Endothelial cell of umbilical vein (primary cell): ENCODE data around the gene DHDH. TPM values are rescaled to one million over a fixed set of nuclear protein-coding genes. Genes with fewer than 3 reads are reported as not detected.

Source experiments
- BruUV-seq: library from RNA; stranded (reverse); fragments of 400-500 nt; replicated peaks from 2 replicates; lab custom pipeline; 2021; lab: Mats Ljungman, UMichigan
- CTCF ChIA-PET: fragments of 300-600, 350-600 bp; sonication (Branson Sonifier 250); formaldehyde crosslinking; loops from one replicate; lab custom pipeline; 2021; ENCODE audit warnings: antibody characterized with exemption, inconsistent platforms; lab: Charles Lee
- POLR2A ChIA-PET: fragments of 300-600, 350-600 bp; sonication (Branson Sonifier 250); formaldehyde crosslinking; loops from one replicate; lab custom pipeline; 2021; ENCODE audit warnings: antibody characterized with exemption, inconsistent platforms; lab: Charles Lee
- DNase-seq: peaks from one replicate; pipeline ENCODE4 v3.0.0-alpha.2; 2011; ENCODE audit warnings: low read depth, low spot score
- FAIRE-seq: peaks from 2 replicates; lab custom pipeline; 2011; peaks lifted over from hg19 to GRCh38; lab: Jason Lieb, UNC
- H2AFZ ChIP-seq: 2 replicates; pipeline ENCODE4 v1.6.0; 2012; ENCODE audit warnings: low read depth, low read length, control low read depth, inconsistent platforms
- H3K27ac ChIP-seq: 2 replicates; pipeline ENCODE4 v1.5.1; 2011; ENCODE audit warnings: low read depth, mild to moderate bottlenecking, control low read depth, low read length, moderate library complexity; ENCODE audit not compliant: insufficient read depth
- H3K27me3 ChIP-seq, 2 experiments: 2 replicates each; pipeline versions ENCODE4 v1.6.0 to v1.6.1; 2011; ENCODE audit warnings: low read length in 2 of 2, mixed read lengths in 1 of 2; ENCODE audit not compliant: control insufficient read depth in 2 of 2, insufficient read depth in 2 of 2
- H3K36me3 ChIP-seq, 2 experiments: 2 replicates in 1 of 2; 3 replicates in 1 of 2; pipeline ENCODE4 v1.5.1; 2011; ENCODE audit warnings: low read length in 2 of 2, mild to moderate bottlenecking in 1 of 2, moderate library complexity in 1 of 2; ENCODE audit not compliant: control insufficient read depth in 2 of 2, insufficient read depth in 2 of 2; ENCODE audit errors: extremely low read depth in 1 of 2
- H3K4me1 ChIP-seq: 3 replicates; pipeline ENCODE4 v1.5.1; 2011; ENCODE audit warnings: mild to moderate bottlenecking, low read length; ENCODE audit not compliant: control insufficient read depth, insufficient read depth; ENCODE audit errors: extremely low read depth
- H3K4me2 ChIP-seq: 2 replicates; pipeline ENCODE4 v1.6.1; 2011; ENCODE audit warnings: low read length, control low read depth, mixed read lengths; ENCODE audit not compliant: insufficient read depth
- H3K4me3 ChIP-seq, 3 experiments: fragments of 200-600 bp in 1 of 3; sonication (generic), shearing (Covaris generic) in 1 of 3; replicated peaks in 1 of 3; 2 replicates each; pipeline ENCODE4 v1.5.1; 2011 to 2016; ENCODE audit warnings: control low read depth in 3 of 3, low read length in 3 of 3, mild to moderate bottlenecking in 2 of 3, inconsistent platforms in 1 of 3, low read depth in 1 of 3, moderate library complexity in 1 of 3; ENCODE audit not compliant: insufficient read depth in 1 of 3
- H3K79me2 ChIP-seq: 2 replicates; pipeline ENCODE4 v1.6.0; 2012; ENCODE audit warnings: low read length, inconsistent platforms; ENCODE audit not compliant: control insufficient read depth, insufficient read depth
- H3K9ac ChIP-seq: replicated peaks from 2 replicates; pipeline ENCODE3; 2011; ENCODE audit warnings: low read length, control low read depth; ENCODE audit not compliant: insufficient read depth; ENCODE audit errors: extremely low read depth
- H3K9me1 ChIP-seq: replicated peaks from 3 replicates; pipeline ENCODE4 v1.6.0; 2011; ENCODE audit warnings: mild to moderate bottlenecking, low read length; ENCODE audit not compliant: control insufficient read depth, insufficient read depth; ENCODE audit errors: extremely low read depth
- H3K9me3 ChIP-seq: replicated peaks from 2 replicates; pipeline ENCODE4 v1.5.1; 2012; ENCODE audit warnings: low read length, inconsistent platforms; ENCODE audit not compliant: control insufficient read depth, insufficient read depth
- H4K20me1 ChIP-seq: replicated peaks from 2 replicates; pipeline ENCODE3; 2011; ENCODE audit warnings: mild to moderate bottlenecking, low read length; ENCODE audit not compliant: control insufficient read depth, insufficient read depth; ENCODE audit errors: extremely low read depth
- EZH2 ChIP-seq: IDR thresholded peaks from 2 replicates; pipeline ENCODE4 v1.6.1; 2012; ENCODE audit warnings: borderline replicate concordance, low read depth, mild to moderate bottlenecking, moderate library complexity, low read length, inconsistent platforms; ENCODE audit not compliant: severe bottlenecking
- FOS ChIP-seq: IDR thresholded peaks from 2 replicates; pipeline ENCODE4 v1.6.1; 2011; ENCODE audit warnings: mild to moderate bottlenecking, low read length, moderate library complexity, borderline replicate concordance; ENCODE audit not compliant: insufficient read depth
- GATA2 ChIP-seq: IDR thresholded peaks from 2 replicates; pipeline ENCODE4 v1.7.0; 2011; ENCODE audit warnings: low read depth, mild to moderate bottlenecking, moderate library complexity, mixed read lengths, low read length; ENCODE audit not compliant: insufficient read length, insufficient read depth
- JUN ChIP-seq: IDR thresholded peaks from 2 replicates; pipeline ENCODE4 v1.6.1; 2011; ENCODE audit warnings: borderline replicate concordance, low read depth; ENCODE audit not compliant: insufficient read length, insufficient read depth
- MAX ChIP-seq: IDR thresholded peaks from 2 replicates; pipeline ENCODE4 v1.6.1; 2011; ENCODE audit not compliant: insufficient read depth, insufficient read length
- MYC ChIP-seq: IDR thresholded peaks from one replicate; pipeline ENCODE4 v1.6.1; 2011; ENCODE audit warnings: mild to moderate bottlenecking, low read depth, low read length
- POLR2A ChIP-seq: IDR thresholded peaks from 2 replicates; pipeline ENCODE4 v1.6.1; 2012; ENCODE audit warnings: low read depth, mild to moderate bottlenecking, control low read depth, low read length
- POLR2AphosphoS5 ChIP-seq: IDR thresholded peaks from 2 replicates; pipeline ENCODE4 v1.6.1; 2012; ENCODE audit warnings: low read depth, mild to moderate bottlenecking, control low read depth, low read length, moderate library complexity; ENCODE audit not compliant: insufficient read depth
- dilution Hi-C: fragments of 300-500 bp; cut with MboI; formaldehyde crosslinking; loops from one replicate; pipeline ENCODE4 v1.15.0; 2019; ENCODE audit warnings: low sequenced_read_pairs; ENCODE audit not compliant: extremely low pct_ligation_motif_present
- intact Hi-C: fragments of 100-400 bp; cut with micrococcal nuclease; formaldehyde crosslinking; loops from one replicate; pipeline ENCODE4 v1.10.0; 2022
- polyA plus RNA-seq, 4 experiments: library from polyadenylated mRNA; depleted of rRNA in 3 of 4; stranded (reverse) in 3 of 4; unstranded in 1 of 4; fragments of >200 nt; gene quantifications; 2 replicates each; pipeline versions ENCODE4 v1.2.1 to v1.2.3, GENCODE V29; 2011 to 2012; ENCODE audit warnings: missing spikeins in 1 of 4
- total RNA-seq: library from RNA; stranded (reverse); gene quantifications from 2 replicates; pipeline ENCODE4 v1.2.3, GENCODE V29; 2021
- TF ChIP-seq, protein P1 (sequence below), 2 donors: IDR thresholded peaks; 1 replicate in 1 of 2; 2 replicates in 1 of 2; pipeline ENCODE4 v1.5.1; 2011; ENCODE audit warnings: low read length in 2 of 2, mild to moderate bottlenecking in 2 of 2, moderate library complexity in 2 of 2, control low read depth in 1 of 2, inconsistent platforms in 1 of 2, low read depth in 1 of 2; ENCODE audit not compliant: insufficient read depth in 1 of 2; ENCODE audit errors: extremely low read depth in 1 of 2

Gene DHDH
- total and polyA plus RNA-seq, 2 donors (not counting 3 experiments of a cell fraction or from before 2014, with no cell fraction given), result not detected

DNA sequence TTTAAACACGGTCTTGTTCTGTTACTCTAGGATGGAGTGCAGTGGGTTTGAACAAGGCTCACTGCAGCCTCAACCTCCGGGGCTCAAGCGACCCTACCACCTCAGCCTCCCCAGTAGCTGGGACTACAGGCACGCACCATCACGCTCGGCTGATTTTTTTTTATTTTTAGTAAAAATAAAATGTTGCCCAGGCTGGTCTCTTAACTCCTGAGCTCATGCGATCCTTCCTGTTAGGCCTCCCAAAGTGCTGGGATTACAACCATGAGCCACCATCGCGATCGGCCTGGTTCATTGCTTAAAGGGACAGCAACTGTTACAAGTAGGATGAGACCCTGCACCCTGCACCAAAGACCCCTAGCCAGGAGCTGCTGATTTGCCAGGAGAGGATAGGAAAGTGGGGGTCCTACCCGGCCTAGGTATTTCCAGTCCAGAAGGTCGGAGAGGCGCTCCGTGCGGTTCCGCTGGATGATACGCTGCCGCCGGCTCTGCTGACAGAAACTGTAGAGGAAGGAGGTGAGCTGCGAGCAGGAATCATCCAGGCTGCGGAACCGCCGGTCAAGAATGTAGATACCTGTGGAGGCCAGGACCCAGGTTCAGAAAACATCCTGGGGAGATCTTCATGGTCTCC is 36.8 kb downstream of the DHDH start:
- Histone ChIP-seq H3K9me1 (no peaks in the 10 kb centered on the region), H3K36me3 (peaks cover 5 to 18% of the 10 kb centered on the region in 2 experiments), H3K4me2 (no peak overlapping the region), H3K27ac (no peak overlapping the region), H3K4me3 (no peak overlapping the region), H3K27me3 (no peaks in the 10 kb centered on the region), H3K79me2 (peaks cover 15% of the 10 kb centered on the region), H4K20me1 (peaks cover 3% of the 10 kb centered on the region), H3K4me1 (no peaks in the 10 kb centered on the region), H3K9me3 (no peaks in the 10 kb centered on the region), H2AFZ (no peak overlapping the region), H3K9ac (no peak overlapping the region)
- FAIRE-seq (no peak), DNase-seq (no peak)
- ChIA-PET POLR2A (interaction anchor here (0.5 to 1.6 kb wide), 5 partner anchors 11 to 370 kb away, joined by 3 to 6 read pairs (median 3); partner anchors contain the start of gene PPP1R15A), CTCF (interaction anchor here (0.6 to 3.8 kb wide), 56 partner anchors 8 to 340 kb away, joined by 3 to 133 read pairs (median 6); partner anchors contain the start of genes BAX, BCAT2, CA11 and DHDH)
- no TSS peak for BruUV-seq
- TF ChIP-seq GATA2 (no peak), FOS (no peak), POLR2AphosphoS5 (no peak), POLR2A (no peak), MAX (no peak), EZH2 (no peak), MYC (no peak), JUN (no peak)
- TF ChIP-seq, protein P1, sequence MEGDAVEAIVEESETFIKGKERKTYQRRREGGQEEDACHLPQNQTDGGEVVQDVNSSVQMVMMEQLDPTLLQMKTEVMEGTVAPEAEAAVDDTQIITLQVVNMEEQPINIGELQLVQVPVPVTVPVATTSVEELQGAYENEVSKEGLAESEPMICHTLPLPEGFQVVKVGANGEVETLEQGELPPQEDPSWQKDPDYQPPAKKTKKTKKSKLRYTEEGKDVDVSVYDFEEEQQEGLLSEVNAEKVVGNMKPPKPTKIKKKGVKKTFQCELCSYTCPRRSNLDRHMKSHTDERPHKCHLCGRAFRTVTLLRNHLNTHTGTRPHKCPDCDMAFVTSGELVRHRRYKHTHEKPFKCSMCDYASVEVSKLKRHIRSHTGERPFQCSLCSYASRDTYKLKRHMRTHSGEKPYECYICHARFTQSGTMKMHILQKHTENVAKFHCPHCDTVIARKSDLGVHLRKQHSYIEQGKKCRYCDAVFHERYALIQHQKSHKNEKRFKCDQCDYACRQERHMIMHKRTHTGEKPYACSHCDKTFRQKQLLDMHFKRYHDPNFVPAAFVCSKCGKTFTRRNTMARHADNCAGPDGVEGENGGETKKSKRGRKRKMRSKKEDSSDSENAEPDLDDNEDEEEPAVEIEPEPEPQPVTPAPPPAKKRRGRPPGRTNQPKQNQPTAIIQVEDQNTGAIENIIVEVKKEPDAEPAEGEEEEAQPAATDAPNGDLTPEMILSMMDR (IDR thresholded peaks at IDR 0.05; ENCODE audit: extremely low read depth in 1 of 2, insufficient read depth in 1 of 2, low read depth in 1 of 2, low read length in 2 of 2), result no peak
- intact Hi-C loops, result loop anchor here (5.0 kb wide), 1 partner anchor 333 kb away; the partner anchor contains the start of gene DBP
- dilution Hi-C loops, result no loop called here
